Heart left ventricle (tissue), 16 donors: ENCODE measurements around the gene ANGPTL5. TPM values are rescaled to one million over a fixed set of nuclear protein-coding genes. Genes with fewer than 3 reads are reported as not detected.

ENCODE experiments used
- ATAC-seq, 4 donors: fragments of 200-7000 bp; cut with Tn5 transposase; one replicate each; pipeline ENCODE4 v1.9.1; 2020 to 2022; ENCODE audit warnings: moderate library complexity in 4 of 4, mild to moderate bottlenecking in 3 of 4, moderate number of reproducible peaks in 1 of 4
- DNase-seq, 5 donors: peaks; one replicate each; pipeline ENCODE4 v3.0.0-alpha.2; 2020
- H3K27ac ChIP-seq, 12 donors: fragments of 200-600 bp; sonication (generic) in 4 of 12; one replicate each; pipeline versions ENCODE4 v1.5.0 to v1.8.0; 2016 to 2022; ENCODE audit warnings: mild to moderate bottlenecking in 2 of 12
- H3K27me3 ChIP-seq, 9 donors: fragments of 200-600 bp; sonication (generic) in 2 of 9; one replicate each; pipeline versions ENCODE4 v1.5.1 to v1.8.0; 2016 to 2022; ENCODE audit warnings: mild to moderate bottlenecking in 3 of 9
- H3K36me3 ChIP-seq, 9 donors: fragments of 200-600 bp; sonication (generic) in 2 of 9; one replicate each; pipeline versions ENCODE4 v1.5.0 to v1.8.0; 2018 to 2022; ENCODE audit warnings: mild to moderate bottlenecking in 2 of 9
- H3K4me1 ChIP-seq, 12 donors: fragments of 200-600 bp; sonication (generic) in 4 of 12; one replicate each; pipeline versions ENCODE4 v1.5.0 to v1.8.0; 2016 to 2022; ENCODE audit warnings: mild to moderate bottlenecking in 3 of 12
- H3K4me3 ChIP-seq, 12 donors: fragments of 200-600 bp; sonication (generic) in 4 of 12; one replicate each; pipeline versions ENCODE4 v1.5.0 to v1.8.0; 2017 to 2022; ENCODE audit warnings: mild to moderate bottlenecking in 9 of 12, moderate library complexity in 4 of 12
- H3K9me3 ChIP-seq, 12 donors: fragments of 200-600 bp; sonication (generic) in 4 of 12; one replicate each; pipeline versions ENCODE4 v1.5.0 to v1.8.0; 2016 to 2022; ENCODE audit warnings: mild to moderate bottlenecking in 1 of 12
- POLR2A ChIP-seq, 2 donors: fragments of 450-650 bp; IDR thresholded peaks; one replicate each; pipeline ENCODE4 v1.6.1; 2017; ENCODE audit warnings: antibody characterized with exemption in 2 of 2, mild to moderate bottlenecking in 2 of 2, moderate library complexity in 2 of 2
- WGBS, 4 donors: extraction: QIAGEN DNeasy Blood & Tissue Kit in 2 of 4; methylation state at CpG; one replicate each; pipeline versions ENCODE4 v1.1.5 to v1.1.7; 2013 to 2018; 5-methylcytosine and 5-hydroxymethylcytosine counted together
- intact Hi-C, 10 donors: fragments of 100-400 bp; cut with DNase I; formaldehyde crosslinking; loops; one replicate each; pipeline versions ENCODE4 v1.11.1 to v1.14.2; 2022
- polyA plus RNA-seq, 2 donors: library from polyadenylated mRNA; stranded (reverse); fragments of 200-250 nt; gene quantifications; one replicate each; pipeline ENCODE4 v1.2.3, GENCODE V29; 2013
- total RNA-seq, 9 donors: library from RNA; depleted of rRNA in 2 of 9; stranded (reverse); fragments of >200 nt in 2 of 9; fragmentation: NEBNext Ultra II Directional in 3 of 9; extraction: Animal tissue kit (Norgen Biotek cat#: 25700) in 3 of 9; gene quantifications; one replicate each; pipeline versions ENCODE4 v1.1.0 to v1.2.4, GENCODE V29; 2016 to 2023
- TF ChIP-seq, protein P1 (sequence below), 12 donors: fragments of 200-600 bp; sonication (generic) in 4 of 12; IDR thresholded peaks; one replicate each; pipeline versions ENCODE4 v1.5.0 to v1.8.0; 2018 to 2022; ENCODE audit warnings: antibody characterized with exemption in 12 of 12, mild to moderate bottlenecking in 5 of 12
- donor health status: ischemic (EF 13 %, LVEDD 7.1; RV severe dilation, severe dysfunction).
- donor health status: healthy with polysubstance abuse.
- donor health status: DM: no; HTN: yes; CAD: no.
- donor health status: DM: no; HTN: no; CAD: no.
- donor health status: ischemic (EF 25% LVEDD 6.9; RV normal size, moderate dysfunction).
- donor health status: ischemic (EF 25% LVEDD 5.7; RV mildly dilated, moderate dysfunction).
- donor health status: healthy.
- donor health status: DM: yes; HTN: yes; CAD: no.
- donor health status: ischemic (EF 35%, LVEDD 5.7; RV mildly dilated, moderate dysfunction).
- donor health status: nonischemic (EF 11% LVEDD 7.7; RV severe dilation, severe dysfunction).
- donor health status: DM: yes; HTN: yes; CAD: no.
- donor health status: PGD.
- donor health status: ischemic (EF 29% LVEDD 5.4; RV normal size, mild dysfunction).
- donor health status: nonischemic (EF 23%, LVEDD 6.1; RV moderate dilation, normal function).

ANGPTL5 gene
- total and polyA plus RNA-seq, 11 donors, result 0.10 to 1.8 (median 0.77) TPM

DNA sequence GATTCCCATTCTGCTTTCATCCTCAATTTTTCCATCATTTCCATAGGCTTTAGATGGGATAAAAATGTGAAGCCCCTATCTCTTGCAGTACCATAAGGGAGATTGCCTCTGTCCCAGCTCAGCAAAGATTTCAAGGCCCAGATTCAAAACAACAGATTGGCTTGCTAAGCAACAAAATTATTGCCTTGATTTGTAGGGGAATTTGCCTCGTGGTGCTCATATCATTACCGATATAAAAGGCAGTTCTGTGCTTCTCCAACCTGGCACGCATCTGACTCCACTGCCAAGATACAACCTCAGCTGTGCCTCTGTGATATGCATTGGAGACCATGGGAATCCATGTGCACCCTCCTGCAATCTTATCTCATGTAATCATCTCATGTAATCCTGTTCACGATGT, 26.6 kb downstream of the ANGPTL5 start:
- no peak for TF ChIP-seq POLR2A (IDR thresholded peaks at IDR 0.05)
- TF ChIP-seq, protein P1, sequence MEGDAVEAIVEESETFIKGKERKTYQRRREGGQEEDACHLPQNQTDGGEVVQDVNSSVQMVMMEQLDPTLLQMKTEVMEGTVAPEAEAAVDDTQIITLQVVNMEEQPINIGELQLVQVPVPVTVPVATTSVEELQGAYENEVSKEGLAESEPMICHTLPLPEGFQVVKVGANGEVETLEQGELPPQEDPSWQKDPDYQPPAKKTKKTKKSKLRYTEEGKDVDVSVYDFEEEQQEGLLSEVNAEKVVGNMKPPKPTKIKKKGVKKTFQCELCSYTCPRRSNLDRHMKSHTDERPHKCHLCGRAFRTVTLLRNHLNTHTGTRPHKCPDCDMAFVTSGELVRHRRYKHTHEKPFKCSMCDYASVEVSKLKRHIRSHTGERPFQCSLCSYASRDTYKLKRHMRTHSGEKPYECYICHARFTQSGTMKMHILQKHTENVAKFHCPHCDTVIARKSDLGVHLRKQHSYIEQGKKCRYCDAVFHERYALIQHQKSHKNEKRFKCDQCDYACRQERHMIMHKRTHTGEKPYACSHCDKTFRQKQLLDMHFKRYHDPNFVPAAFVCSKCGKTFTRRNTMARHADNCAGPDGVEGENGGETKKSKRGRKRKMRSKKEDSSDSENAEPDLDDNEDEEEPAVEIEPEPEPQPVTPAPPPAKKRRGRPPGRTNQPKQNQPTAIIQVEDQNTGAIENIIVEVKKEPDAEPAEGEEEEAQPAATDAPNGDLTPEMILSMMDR (IDR thresholded peaks at IDR 0.05), result no peak
- ATAC-seq, result no peak
- DNase-seq, result no peak
- Histone ChIP-seq H3K27me3 (peaks cover 0 to 5% (median 0%) of the 10 kb centered on the region in 9 donors), H3K27ac (no peak overlapping the region), H3K36me3 (no peaks in the 10 kb centered on the region), H3K9me3 (no peaks in the 10 kb centered on the region), H3K4me3 (no peak overlapping the region), H3K4me1 (no peaks in the 10 kb centered on the region)
- 78 to 84% (median 80%) methylated on average over 4 of the region's 4 CpGs for WGBS, 4 donors
- intact Hi-C loops, result no loop called here

DNA sequence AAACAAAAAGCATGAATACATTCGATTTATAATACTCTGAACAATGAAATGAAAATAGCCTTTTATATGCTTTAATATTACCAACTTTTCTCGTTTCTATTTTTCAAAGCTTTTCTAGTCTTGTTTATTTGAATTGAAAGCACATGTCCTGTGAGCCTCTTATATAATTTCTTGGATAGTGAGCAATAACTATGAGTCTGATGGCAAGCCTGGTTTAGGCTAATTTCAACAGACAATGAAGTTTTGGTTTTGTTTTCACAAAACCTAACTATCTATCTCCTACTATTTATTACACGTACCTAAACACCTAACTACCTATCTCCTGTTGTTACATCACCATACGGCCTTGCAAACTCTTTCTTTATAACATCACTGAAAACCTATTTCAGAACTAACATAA, 30.7 kb downstream of the ANGPTL5 start:
- H3K27ac ChIP-seq, result no peak overlapping the region
- intact Hi-C loops, result no loop called here
- no peaks in the 10 kb centered on the region for H3K4me1 ChIP-seq
- H3K36me3 ChIP-seq, result no peaks in the 10 kb centered on the region
- H3K9me3 ChIP-seq, result no peaks in the 10 kb centered on the region
- WGBS, 4 donors, result 78 to 85% (median 83%) methylated on average over 4 of the region's 4 CpGs
- H3K27me3 ChIP-seq, result peaks cover 0 to 4% (median 0%) of the 10 kb centered on the region in 9 donors
- no peak for DNase-seq
- TF ChIP-seq, protein P1 (IDR thresholded peaks at IDR 0.05), result no peak
- TF ChIP-seq POLR2A (IDR thresholded peaks at IDR 0.05), result no peak
- ATAC-seq, result no peak
- H3K4me3 ChIP-seq, result no peak overlapping the region

DNA sequence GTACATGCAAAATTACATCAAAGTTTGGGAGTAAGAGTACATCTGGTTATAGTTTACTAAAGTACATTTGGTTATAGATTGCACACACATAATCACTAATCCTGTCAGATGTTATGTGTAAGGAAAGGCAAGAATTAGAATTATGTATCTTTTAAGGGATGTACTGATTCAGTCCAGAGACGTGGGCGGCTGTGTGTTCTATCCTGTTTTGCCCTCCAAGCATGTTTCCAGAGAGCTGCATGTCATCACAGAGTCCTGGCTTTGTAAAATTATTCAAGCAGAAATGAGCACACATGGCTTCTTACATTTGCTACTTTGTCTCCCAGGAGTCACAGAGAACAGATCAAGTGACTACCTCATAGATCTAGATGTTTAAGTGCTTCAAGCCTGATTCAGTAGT, 34.7 kb downstream of the ANGPTL5 start:
- DNase-seq (no peak), ATAC-seq (no peak)
- Histone ChIP-seq H3K27me3 (peaks cover 0 to 4% (median 0%) of the 10 kb centered on the region in 9 donors), H3K4me3 (no peak overlapping the region), H3K27ac (no peak overlapping the region), H3K9me3 (no peaks in the 10 kb centered on the region), H3K36me3 (no peaks in the 10 kb centered on the region), H3K4me1 (no peaks in the 10 kb centered on the region)
- intact Hi-C loops, result no loop called here
- WGBS, 4 donors, result 72 to 80% (median 78%) methylated on average over 2 of the region's 2 CpGs
- TF ChIP-seq, protein P1 (IDR thresholded peaks at IDR 0.05), result no peak
- TF ChIP-seq POLR2A (IDR thresholded peaks at IDR 0.05), result no peak

DNA sequence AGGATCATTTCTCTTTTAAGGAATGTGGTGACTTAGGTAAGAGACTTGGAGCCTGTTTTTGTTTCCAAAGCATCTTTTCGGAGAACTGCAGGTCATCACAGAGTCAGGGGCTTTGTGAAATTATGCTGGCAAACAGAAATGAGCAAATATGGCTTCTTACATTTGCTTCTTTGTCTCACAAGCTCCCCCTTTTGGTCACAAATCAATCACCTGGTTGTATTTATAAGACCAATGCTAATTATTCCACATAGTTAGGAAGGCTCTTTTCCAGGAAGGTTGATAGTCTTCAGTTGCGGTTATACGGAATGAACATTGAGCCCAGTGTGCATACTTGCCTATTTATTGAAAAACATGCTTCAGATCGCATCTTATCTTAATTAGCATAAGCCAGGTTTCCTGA, 36.1 kb downstream of the ANGPTL5 start:
- DNase-seq (no peak), ATAC-seq (no peak)
- WGBS, 4 donors, result 77 to 88% (median 83%) methylated on average over 4 of the region's 4 CpGs
- no peaks in the 10 kb centered on the region for H3K9me3 ChIP-seq
- H3K27ac ChIP-seq, result no peak overlapping the region
- no peak for TF ChIP-seq POLR2A (IDR thresholded peaks at IDR 0.05)
- TF ChIP-seq, protein P1 (IDR thresholded peaks at IDR 0.05), result peak in 1 of 12 donors; percentile 15
- peaks cover 0 to 4% (median 0%) of the 10 kb centered on the region in 9 donors for H3K27me3 ChIP-seq
- H3K4me1 ChIP-seq, result no peaks in the 10 kb centered on the region
- H3K4me3 ChIP-seq, result no peak overlapping the region
- no peaks in the 10 kb centered on the region for H3K36me3 ChIP-seq
- intact Hi-C loops, result no loop called here
